ENCODE data around the gene LRFN2. TPM values are rescaled to one million over a fixed set of nuclear protein-coding genes. Genes with fewer than 3 reads are reported as not detected.

LRFN2 gene
- total RNA-seq, 2 experiments from 2014 or later = not detected

GRCh38 chr6:40422046-40422445 is 165.1 kb downstream of the LRFN2 start:
- H3K4me1 Mint-ChIP-seq (ENCODE audit: low read depth) = no peaks in the 10 kb centered on the region
- CTCF ChIA-PET = no interaction called here

GRCh38 chr6:40419946-40420728 is 167.0 kb downstream of the LRFN2 start:
- H3K4me1 ChIP-seq (ENCODE audit: insufficient read depth, low read length) = no peaks in the 10 kb centered on the region
- CTCF ChIA-PET = no interaction called here
- no peak for DNase-seq
- H3K4me3 ChIP-seq (ENCODE audit: low read length) = no peak overlapping the region
- ATAC-seq (ENCODE audit: poor library complexity) = no peak
- no peaks in the 10 kb centered on the region for H3K9me3 ChIP-seq (ENCODE audit: control insufficient read depth in 1 of 2, insufficient read depth in 1 of 2, low read length in 2 of 2)
- POLR2A ChIA-PET = no interaction called here
- H3K36me3 ChIP-seq (ENCODE audit: insufficient read depth, low read length) = no peaks in the 10 kb centered on the region
- TF ChIP-seq CTCF (IDR thresholded peaks at IDR 0.05) = no peak
- Mint-ChIP-seq H3K4me3 (no peak overlapping the region), H3K9me3 (no peaks in the 10 kb centered on the region), H3K36me3 (ENCODE audit: low read depth) (no peaks in the 10 kb centered on the region), H3K27me3 (no peaks in the 10 kb centered on the region), H3K27ac (no peak overlapping the region), H3K4me1 (ENCODE audit: low read depth) (no peaks in the 10 kb centered on the region)
- no peak overlapping the region for H3K27ac ChIP-seq (ENCODE audit: low read depth in 1 of 2, low read length in 2 of 2)
- intact Hi-C loops (cut with DNase I, micrococcal nuclease) = no loop called here
- H3K27me3 ChIP-seq (ENCODE audit: control insufficient read depth in 1 of 2, insufficient read depth in 2 of 2, low read length in 2 of 2) = no peaks in the 10 kb centered on the region

More at GRCh38 chr6:40422046-40422445, 165.1 kb downstream of the LRFN2 start:
- Mint-ChIP-seq H3K4me3 (no peak overlapping the region), H3K27ac (no peak overlapping the region), H3K36me3 (ENCODE audit: low read depth) (no peaks in the 10 kb centered on the region), H3K9me3 (no peaks in the 10 kb centered on the region), H3K27me3 (no peaks in the 10 kb centered on the region)
- no peak overlapping the region for H3K27ac ChIP-seq (ENCODE audit: low read depth in 1 of 2, low read length in 2 of 2)
- no peak for TF ChIP-seq CTCF (IDR thresholded peaks at IDR 0.05)
- no peaks in the 10 kb centered on the region for H3K27me3 ChIP-seq (ENCODE audit: control insufficient read depth in 1 of 2, insufficient read depth in 2 of 2, low read length in 2 of 2)
- POLR2A ChIA-PET = interaction anchor here (1.1 kb wide), 1 partner anchor 13 kb away, joined by 3 read pairs; no protein-coding TSS in a partner anchor
- ATAC-seq (ENCODE audit: poor library complexity) = no peak
- no peak overlapping the region for H3K4me3 ChIP-seq (ENCODE audit: low read length)
- no peak for DNase-seq
- H3K36me3 ChIP-seq (ENCODE audit: insufficient read depth, low read length) = no peaks in the 10 kb centered on the region
- intact Hi-C loops (cut with DNase I, micrococcal nuclease) = no loop called here
- H3K4me1 ChIP-seq (ENCODE audit: insufficient read depth, low read length) = no peaks in the 10 kb centered on the region
- no peaks in the 10 kb centered on the region for H3K9me3 ChIP-seq (ENCODE audit: control insufficient read depth in 1 of 2, insufficient read depth in 1 of 2, low read length in 2 of 2)

GRCh38 chr6:40419377-40419776 is 167.8 kb downstream of the LRFN2 start:
- no peak overlapping the region for H3K4me3 Mint-ChIP-seq
- no peaks in the 10 kb centered on the region for H3K27me3 ChIP-seq (ENCODE audit: control insufficient read depth in 1 of 2, insufficient read depth in 2 of 2, low read length in 2 of 2)
- CTCF ChIA-PET = no interaction called here
- no peak for ATAC-seq (ENCODE audit: poor library complexity)
- TF ChIP-seq CTCF (IDR thresholded peaks at IDR 0.05) = no peak
- no peaks in the 10 kb centered on the region for H3K27me3 Mint-ChIP-seq
- H3K27ac Mint-ChIP-seq = no peak overlapping the region
- H3K9me3 ChIP-seq (ENCODE audit: control insufficient read depth in 1 of 2, insufficient read depth in 1 of 2, low read length in 2 of 2) = no peaks in the 10 kb centered on the region
- no peaks in the 10 kb centered on the region for H3K4me1 Mint-ChIP-seq (ENCODE audit: low read depth)
- no peak for DNase-seq
- H3K36me3 Mint-ChIP-seq (ENCODE audit: low read depth) = no peaks in the 10 kb centered on the region
- no peak overlapping the region for H3K27ac ChIP-seq (ENCODE audit: low read depth in 1 of 2, low read length in 2 of 2)
- no peaks in the 10 kb centered on the region for H3K36me3 ChIP-seq (ENCODE audit: insufficient read depth, low read length)
- H3K9me3 Mint-ChIP-seq = no peaks in the 10 kb centered on the region
- POLR2A ChIA-PET = no interaction called here
- H3K4me3 ChIP-seq (ENCODE audit: low read length) = no peak overlapping the region
- intact Hi-C loops (cut with DNase I, micrococcal nuclease) = no loop called here
- no peaks in the 10 kb centered on the region for H3K4me1 ChIP-seq (ENCODE audit: insufficient read depth, low read length)
